NT2/D1 (cell line): Measurements from ENCODE around the gene ATP6V0B.

ENCODE experiments used
- DNase-seq: peaks from one replicate; pipeline ENCODE4 v3.0.0-alpha.2; 2011; ENCODE audit warnings: low read depth, low spot score
- H3K27me3 ChIP-seq: 2 replicates; pipeline ENCODE4 v1.6.0; 2011; ENCODE audit warnings: mild to moderate bottlenecking; ENCODE audit not compliant: insufficient read length, insufficient read depth
- H3K36me3 ChIP-seq: 2 replicates; pipeline ENCODE4 v1.6.1; 2011; ENCODE audit warnings: mild to moderate bottlenecking, low read length, mixed read lengths; ENCODE audit not compliant: insufficient read depth, insufficient read length
- H3K4me1 ChIP-seq: 2 replicates; pipeline ENCODE4 v1.5.1; 2011; ENCODE audit not compliant: insufficient read depth, insufficient read length
- H3K4me3 ChIP-seq: 2 replicates; pipeline ENCODE4 v1.5.1; 2011; ENCODE audit warnings: low read depth; ENCODE audit not compliant: insufficient read length
- H3K9ac ChIP-seq: 2 replicates; pipeline ENCODE4 v1.6.0; 2011; ENCODE audit warnings: low read depth; ENCODE audit not compliant: insufficient read length
- H3K9me3 ChIP-seq: 2 replicates; pipeline ENCODE4 v1.5.1; 2011; ENCODE audit warnings: mild to moderate bottlenecking, low read length; ENCODE audit not compliant: insufficient read depth
- SUZ12 ChIP-seq: IDR thresholded peaks from 2 replicates; pipeline ENCODE4 v1.6.1; 2011; ENCODE audit not compliant: insufficient read length, insufficient read depth; ENCODE audit errors: extremely low read depth
- YY1 ChIP-seq: IDR thresholded peaks from 2 replicates; pipeline ENCODE4 v1.6.1; 2011; ENCODE audit not compliant: insufficient read length, insufficient read depth
- ZNF274 ChIP-seq: IDR thresholded peaks from 2 replicates; pipeline ENCODE4 v1.6.1; 2011; ENCODE audit warnings: mild to moderate bottlenecking, low read depth, low read length

ATP6V0B gene

GRCh38 chr1:44021581-44022321, 47.0 kb downstream of the ATP6V0B start:
- no peaks in the 10 kb centered on the region for H3K27me3 ChIP-seq
- TF ChIP-seq SUZ12 (no peak), ZNF274 (no peak), YY1 (no peak)
- peaks cover 46% of the 10 kb centered on the region for H3K36me3 ChIP-seq
- H3K4me1 ChIP-seq: peaks cover 13% of the 10 kb centered on the region
- no peaks in the 10 kb centered on the region for H3K9me3 ChIP-seq
- no peak for DNase-seq
- H3K4me3 ChIP-seq: no peak overlapping the region
- H3K9ac ChIP-seq: no peak overlapping the region

GRCh38 chr1:44024031-44024902, 49.5 kb downstream of the ATP6V0B start:
- no peaks in the 10 kb centered on the region for H3K9me3 ChIP-seq
- no peak overlapping the region for H3K9ac ChIP-seq
- DNase-seq: no peak
- peaks cover 8% of the 10 kb centered on the region for H3K27me3 ChIP-seq
- no peak overlapping the region for H3K4me3 ChIP-seq
- peaks cover 17% of the 10 kb centered on the region for H3K4me1 ChIP-seq
- TF ChIP-seq YY1: no peak
- no peak for TF ChIP-seq ZNF274
- TF ChIP-seq SUZ12: no peak
- peaks cover 42% of the 10 kb centered on the region for H3K36me3 ChIP-seq

- H3K4me1 ChIP-seq: peaks cover 15% of the 10 kb centered on the region
- no peak overlapping the region for H3K9ac ChIP-seq
- no peaks in the 10 kb centered on the region for H3K9me3 ChIP-seq
- no peak for TF ChIP-seq YY1
- no peak for TF ChIP-seq SUZ12
- no peak for TF ChIP-seq ZNF274
- H3K4me3 ChIP-seq: no peak overlapping the region
- peaks cover 11% of the 10 kb centered on the region for H3K27me3 ChIP-seq
- peaks cover 37% of the 10 kb centered on the region for H3K36me3 ChIP-seq
- no peak for DNase-seq
These were observed 50.3 kb downstream of the ATP6V0B start for GRCh38 chr1:44024903-44025525.

- no peak for DNase-seq
- TF ChIP-seq YY1: no peak
- no peak for TF ChIP-seq SUZ12
- TF ChIP-seq ZNF274: no peak
- H3K36me3 ChIP-seq: peaks cover 29% of the 10 kb centered on the region
- H3K4me1 ChIP-seq: peaks cover 15% of the 10 kb centered on the region
- H3K9me3 ChIP-seq: no peaks in the 10 kb centered on the region
- no peak overlapping the region for H3K9ac ChIP-seq
- H3K27me3 ChIP-seq: peaks cover 11% of the 10 kb centered on the region
- no peak overlapping the region for H3K4me3 ChIP-seq
These were observed 51.1 kb downstream of the ATP6V0B start for GRCh38 chr1:44025816-44026215.

- Histone ChIP-seq H3K4me1 (peaks cover 19% of the 10 kb centered on the region), H3K27me3 (peaks cover 11% of the 10 kb centered on the region), H3K9me3 (no peaks in the 10 kb centered on the region), H3K36me3 (peaks cover 17% of the 10 kb centered on the region), H3K9ac (no peak overlapping the region), H3K4me3 (no peak overlapping the region)
- DNase-seq: no peak
- TF ChIP-seq SUZ12 (no peak), ZNF274 (no peak), YY1 (no peak)
These were observed 52.6 kb downstream of the ATP6V0B start for GRCh38 chr1:44027320-44027719.
